Activated T-cell treated with anti-CD3 and anti-CD28 coated beads, Interleukin-2, amount 50 U/mL, for 1 hour (primary cell): ENCODE results near the gene OSGEP.
A peak's percentile ranks its signal among the peaks of the same experiment; 100 is the strongest.

Experiments
- DNase-seq: peaks from one replicate; pipeline ENCODE4 v3.0.0-alpha.2; 2020

OSGEP gene

DNA sequence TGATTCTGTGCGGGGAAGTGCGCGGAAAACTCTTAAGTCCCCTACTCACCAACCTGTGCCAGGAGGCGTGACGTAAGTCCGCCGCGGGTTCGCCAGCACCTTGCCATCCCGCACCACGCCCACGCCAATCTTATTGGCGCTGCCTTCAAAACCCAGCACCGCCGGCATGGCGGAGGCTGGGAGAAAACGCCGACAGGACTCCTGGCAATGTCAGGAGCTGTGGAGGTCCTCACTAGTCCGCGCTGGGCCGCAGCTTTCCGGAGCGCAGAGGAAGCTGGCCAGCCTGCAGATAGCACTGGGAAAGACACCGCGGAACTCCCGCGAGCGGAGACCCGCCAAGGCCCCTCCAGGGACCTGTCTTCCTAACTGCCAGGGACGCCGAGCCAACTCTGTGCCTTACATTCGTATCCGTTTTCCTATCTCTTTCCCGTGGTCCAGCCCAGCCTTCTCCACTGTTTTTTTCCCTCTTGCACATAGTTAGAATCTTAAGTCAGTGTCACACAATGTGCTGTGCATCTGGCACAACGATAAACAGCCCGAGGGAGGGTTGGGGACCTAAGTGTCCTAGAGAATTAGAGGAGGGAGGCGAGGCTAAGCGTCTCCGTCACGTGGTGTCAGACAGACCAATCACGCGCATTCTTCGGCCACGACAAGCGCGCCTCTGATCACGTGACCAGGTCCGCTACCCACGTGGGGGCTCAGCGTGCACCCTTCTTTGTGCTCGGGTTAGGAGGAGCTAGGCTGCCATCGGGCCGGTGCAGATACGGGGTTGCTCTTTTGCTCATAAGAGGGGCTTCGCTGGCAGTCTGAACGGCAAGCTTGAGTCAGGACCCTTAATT, at the start of gene OSGEP, which contains the start of gene APEX1:
Gene OSGEP, minus strand, starts transcription at position 297 of the 839 bp plus-strand sequence. Its CDS starts 129 bp downstream, at position 168.
Gene APEX1, plus strand, starts transcription at position 711 of the 839 bp plus-strand sequence. CDS start 420 bp downstream, outside the sequence.
- peak; percentile 94 for DNase-seq

DNA sequence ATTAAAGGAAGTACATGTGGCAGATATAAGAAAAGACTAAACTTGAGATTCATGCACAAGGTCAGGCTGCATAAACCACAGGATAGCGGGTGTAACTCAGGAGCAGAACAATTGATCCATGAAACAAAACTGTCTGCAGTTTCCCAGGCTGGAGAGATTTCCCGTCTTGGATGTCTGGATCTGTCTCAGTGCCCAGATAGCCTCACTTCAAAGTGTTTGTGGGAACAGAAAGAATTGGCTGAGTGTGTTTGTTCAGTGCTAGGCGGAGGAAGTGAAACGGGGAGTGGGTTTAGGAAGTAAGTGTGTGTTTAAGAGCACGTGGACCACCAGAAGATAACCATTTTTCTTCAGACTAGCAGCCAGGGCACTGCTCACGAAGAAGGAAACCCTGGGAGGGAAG, 49.3 kb upstream of the OSGEP start:
- DNase-seq: no peak

DNA sequence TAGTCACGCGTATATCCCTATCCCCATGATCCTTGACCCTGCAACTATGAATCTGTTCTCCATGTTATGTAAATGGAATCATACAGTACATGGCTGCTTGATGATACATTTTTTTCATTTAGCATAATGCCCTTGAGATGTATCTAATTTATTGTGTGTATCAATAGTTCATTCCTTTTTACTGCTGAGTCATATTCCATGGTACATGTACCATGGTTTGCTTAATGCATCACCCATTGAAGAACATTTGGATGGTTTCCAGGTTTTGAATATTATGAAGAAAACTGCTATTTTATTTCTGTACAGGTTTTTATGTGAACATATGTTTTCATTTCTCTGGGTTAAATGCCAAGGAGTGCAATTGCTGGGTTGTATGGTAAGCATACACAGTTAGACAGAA, 46.7 kb upstream of the OSGEP start:
- no peak for DNase-seq

GRCh38 chr14:20499881-20500280, 45.3 kb upstream of the OSGEP start:
- DNase-seq: no peak

DNA sequence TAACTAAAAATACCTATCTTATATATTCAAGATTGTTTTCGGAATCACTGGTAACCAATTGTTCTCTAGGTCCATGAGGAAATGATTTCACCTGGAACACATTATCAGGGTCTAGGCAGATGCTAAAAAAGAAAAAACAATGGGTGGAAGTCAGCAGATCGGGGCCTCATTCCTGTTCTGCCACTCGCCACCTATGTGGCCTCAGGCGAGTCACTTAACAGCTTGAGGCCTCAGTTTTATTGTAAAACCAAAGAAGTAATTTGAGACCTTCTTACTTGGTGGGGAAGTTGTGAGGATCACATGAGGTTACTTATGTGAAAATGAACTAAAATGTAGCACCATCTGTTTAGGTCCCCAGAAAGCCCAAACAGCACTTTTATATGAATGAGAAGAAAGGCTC, 44.5 kb upstream of the OSGEP start:
- no peak for DNase-seq

GRCh38 chr14:20498622-20499021, 44.0 kb upstream of the OSGEP start:
- no peak for DNase-seq

DNA sequence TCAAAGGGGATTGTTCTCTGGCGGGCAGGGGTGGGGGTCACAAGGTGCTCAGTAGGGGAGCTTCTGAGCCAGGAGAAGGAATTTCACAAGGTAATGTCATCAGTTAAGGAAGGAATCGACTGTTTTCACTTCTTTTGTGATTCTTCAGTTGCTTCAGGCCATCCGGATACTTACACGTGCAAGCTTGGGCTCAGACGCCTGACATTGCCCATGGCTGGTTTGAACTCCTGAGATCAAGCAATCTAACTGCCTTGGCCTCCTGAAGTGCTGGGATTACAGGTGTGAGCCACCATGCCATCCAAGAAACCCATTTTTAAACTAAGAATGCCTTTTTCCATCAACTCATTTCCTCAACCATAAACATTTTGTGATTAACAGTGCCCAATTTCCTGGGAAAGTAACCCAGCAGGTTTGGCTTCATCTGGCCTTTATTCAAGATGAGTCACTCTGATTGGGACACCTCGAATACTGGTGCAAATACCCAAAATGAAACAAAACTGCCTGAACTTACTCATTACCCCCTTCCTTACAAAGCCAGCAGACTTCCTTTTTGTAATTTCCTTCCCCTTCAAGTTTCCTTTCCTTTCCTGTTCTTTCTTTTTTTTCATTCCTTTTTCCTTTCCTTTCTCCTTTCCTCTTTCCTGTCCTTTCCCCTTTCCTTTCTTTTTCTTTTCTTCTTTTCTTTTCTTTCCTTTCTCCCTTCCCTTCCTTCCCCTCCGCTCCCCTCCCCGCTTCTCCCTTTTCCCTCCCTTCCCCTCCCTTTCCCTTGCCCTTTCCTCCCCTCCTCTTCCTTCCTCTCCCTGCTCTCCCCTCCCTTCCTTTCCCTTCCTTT, 40.5 kb upstream of the OSGEP start:
- DNase-seq: no peak

DNA sequence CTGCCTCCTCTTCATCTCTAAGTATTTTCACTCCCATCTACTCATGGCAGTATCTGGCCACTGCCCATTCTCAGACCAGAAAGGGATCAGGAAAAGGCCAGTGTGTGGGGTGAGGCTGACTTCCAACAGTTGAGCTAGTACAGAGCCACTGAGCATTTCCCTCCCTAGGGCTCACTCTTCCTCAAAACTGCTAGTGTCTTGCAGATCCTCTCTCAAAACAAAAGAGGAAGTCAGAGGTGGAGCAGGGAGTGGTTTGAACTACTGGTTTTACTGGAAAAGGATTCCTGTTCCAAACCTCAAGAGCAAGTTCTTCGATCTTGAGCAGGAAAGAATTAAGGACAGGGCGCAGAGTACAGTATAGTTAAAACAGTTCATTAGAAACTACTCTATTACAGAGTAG, 39.0 kb upstream of the OSGEP start:
- DNase-seq: no peak

DNA sequence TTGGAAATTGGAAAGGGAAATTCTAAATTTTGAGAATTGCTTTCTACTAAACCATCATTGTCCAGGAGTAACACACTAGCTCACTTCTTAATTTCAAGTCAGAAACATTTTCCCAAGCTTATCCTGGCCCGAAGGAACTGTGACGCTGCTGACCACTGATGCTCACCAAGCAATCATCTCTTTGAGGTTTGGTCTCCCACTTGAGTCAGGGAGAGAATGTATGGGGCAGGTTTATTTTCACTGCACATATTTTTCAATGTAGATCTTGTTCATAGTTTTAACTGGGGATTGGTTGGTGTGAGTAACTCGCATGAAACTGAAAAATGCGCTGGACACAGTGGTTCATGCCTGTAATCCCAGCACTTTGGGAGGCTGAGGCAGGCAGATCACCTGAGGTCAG, 37.9 kb upstream of the OSGEP start:
- DNase-seq: no peak

GRCh38 chr14:20490563-20490962, 36.0 kb upstream of the OSGEP start:
- DNase-seq: no peak

DNA sequence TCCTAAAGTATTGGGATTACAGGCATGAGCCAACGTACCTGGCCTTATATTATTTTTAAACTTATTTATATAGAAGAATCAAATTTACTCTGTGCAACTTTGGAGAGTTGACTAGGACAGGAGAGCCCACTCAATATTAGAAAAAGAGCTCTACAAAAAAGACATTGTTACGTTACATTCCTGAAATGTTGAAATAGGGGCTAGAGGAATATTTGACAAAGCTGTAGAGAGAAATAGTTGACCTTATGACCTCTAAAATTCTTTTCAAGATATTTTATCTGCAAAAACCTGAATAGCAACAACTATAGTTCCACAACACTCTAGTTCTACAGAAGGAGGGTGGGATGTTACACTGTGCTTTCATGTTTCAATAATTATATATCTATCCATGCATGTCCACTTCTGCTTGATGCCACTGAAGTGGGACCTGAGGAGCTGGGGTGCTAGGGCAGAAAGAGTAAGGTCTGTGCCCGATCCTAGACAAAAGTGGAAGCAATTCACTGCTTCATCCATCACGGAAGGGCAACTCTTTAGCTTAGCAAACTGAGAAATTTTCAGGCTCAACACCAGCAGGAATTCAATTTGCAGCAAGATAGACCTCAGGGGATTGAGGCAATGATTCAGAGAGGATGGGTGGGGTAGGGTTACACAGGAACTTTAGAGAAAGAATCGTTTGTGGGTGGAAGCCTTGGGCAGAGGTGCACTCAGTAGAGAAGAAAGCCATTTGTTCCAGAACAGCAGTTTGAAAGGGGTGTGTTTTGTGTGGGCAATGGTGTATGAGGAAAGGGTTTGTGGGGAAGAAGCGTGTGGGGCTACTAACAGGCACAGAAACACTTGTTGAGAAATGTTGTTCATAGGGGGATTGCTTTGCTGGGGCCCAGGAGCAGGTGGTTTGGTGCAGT, 34.7 kb upstream of the OSGEP start:
- no peak for DNase-seq

- DNase-seq: no peak
These were observed 32.7 kb upstream of the OSGEP start for GRCh38 chr14:20487396-20487725.

DNA sequence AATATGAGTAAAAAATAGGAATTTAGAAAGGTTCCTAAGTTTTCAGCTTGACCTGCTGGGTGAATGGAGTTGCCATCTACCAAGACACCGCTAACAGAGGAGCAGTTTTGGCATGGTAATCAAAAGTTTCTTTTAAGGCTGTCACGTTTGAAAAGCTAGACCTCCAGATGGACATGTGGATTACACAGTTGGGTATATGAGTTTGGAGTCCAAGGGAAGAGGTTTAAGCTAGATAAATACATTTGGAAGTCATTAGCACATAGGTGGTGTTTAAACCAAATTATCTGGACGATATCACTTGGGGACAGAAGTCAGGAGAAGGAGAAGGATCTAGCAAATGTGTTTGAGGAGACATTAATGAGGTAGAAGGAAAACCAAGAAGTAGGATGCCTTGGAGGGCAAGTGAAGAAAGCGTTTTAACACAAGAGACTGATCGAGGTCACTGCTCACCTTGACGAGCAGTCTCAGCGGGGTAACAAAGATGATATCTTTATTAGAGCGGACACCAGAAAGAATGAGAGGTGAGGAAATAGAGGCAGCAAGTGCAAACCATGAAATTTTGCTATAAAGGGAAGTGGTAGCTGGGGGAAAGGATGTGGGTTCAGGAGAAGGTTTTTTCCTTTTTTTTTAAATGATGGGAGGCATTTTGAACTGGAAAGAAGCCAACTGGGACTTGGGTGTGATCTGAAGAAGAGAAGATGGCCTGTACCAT, 32.2 kb upstream of the OSGEP start:
- DNase-seq: no peak

DNA sequence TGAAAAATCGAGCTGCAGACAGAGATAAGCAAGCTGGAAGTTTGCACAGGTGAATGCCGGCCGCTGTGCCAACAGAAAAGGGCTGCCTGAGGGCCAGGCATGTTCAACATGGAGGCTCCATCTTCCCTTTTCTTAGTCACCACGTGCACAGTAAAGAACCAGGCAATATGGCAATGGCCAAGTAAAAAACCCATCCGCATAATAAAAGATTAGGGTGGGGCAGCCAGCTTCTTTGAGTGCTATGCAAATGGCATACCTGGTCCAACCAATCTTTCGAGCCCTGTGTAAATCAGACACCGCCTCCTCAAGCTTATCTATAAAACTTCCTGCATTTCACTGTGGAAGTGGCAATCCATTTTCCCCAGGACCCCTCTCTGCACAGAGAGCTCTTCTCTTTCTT, 31.3 kb upstream of the OSGEP start:
- no peak for DNase-seq

DNA sequence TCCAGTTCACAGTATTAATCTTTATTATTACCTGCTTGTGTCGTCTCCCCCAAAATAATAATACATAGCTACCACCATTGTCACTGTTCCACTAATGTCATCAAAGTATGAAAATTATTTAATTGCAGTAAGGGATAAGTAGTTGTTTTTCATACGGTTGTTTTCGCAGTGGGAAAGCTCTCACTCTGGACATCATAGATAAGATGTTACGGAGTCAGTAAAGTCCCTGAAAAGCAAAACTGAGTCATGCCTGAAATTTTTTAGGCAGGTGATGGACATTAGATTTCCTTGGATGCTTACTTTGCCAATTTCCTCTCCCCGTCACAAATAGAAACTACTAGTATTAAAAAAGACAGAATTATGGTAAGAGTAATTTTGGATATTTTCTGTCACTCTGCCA, 27.8 kb upstream of the OSGEP start:
- no peak for DNase-seq

- DNase-seq: no peak
These were observed 24.3 kb upstream of the OSGEP start for GRCh38 chr14:20478894-20479293.

DNA sequence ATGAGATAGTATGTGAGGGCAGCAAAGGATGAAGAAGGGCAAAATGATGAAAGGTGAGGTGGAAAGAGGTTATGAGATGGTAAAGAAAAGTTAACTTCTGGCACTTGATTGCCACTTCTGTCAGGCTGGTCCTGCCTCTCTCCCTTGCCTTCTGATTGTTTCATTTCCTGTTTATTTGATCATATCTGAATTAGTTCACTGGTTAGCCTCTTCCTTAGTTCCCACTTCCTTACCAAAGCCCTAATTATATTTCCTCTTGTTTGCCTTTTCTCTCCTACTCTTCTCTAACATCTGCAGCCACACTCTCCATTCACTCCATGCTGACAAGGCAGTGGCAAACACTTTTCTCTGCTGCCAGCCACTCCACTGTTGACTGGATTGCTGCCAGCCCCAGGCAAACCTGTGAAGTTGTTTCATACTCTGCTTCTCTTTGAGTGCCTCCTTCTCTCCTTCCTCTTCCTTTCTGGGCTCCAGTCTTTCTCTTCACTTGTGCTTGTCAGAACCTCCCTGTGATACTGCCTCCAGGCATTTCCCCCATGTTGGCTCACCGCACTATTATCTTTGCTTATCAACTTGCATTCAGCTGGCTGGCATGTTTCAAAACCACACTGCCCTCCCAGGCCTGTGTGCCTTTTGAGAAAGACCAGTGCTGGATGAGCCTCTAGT, 22.7 kb upstream of the OSGEP start:
- DNase-seq: peak; percentile 31

- no peak for DNase-seq
These were observed 22.2 kb upstream of the OSGEP start for GRCh38 chr14:20476776-20477175.

GRCh38 chr14:20472536-20473169, 18.0 kb upstream of the OSGEP start:
- no peak for DNase-seq

DNA sequence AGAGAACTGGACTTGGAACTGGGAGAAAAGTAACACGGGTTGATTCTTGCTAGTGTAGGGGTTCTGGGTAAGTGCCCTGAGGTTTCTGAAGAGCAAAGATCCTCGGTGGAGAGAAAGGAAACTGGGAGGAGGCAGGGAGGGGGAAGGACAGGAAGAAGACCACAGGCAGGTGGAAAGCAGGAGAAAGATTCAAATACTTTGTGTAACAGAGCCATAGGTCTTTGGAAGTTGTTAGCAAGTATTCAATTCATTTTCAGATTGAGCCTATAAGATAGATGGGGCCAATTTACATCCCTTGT, 15.9 kb upstream of the OSGEP start:
- DNase-seq: no peak

- DNase-seq: peak; percentile 58
These were observed 15.4 kb upstream of the OSGEP start for GRCh38 chr14:20469890-20470602.
